Measurements from ENCODE around the gene LEFTY2.
"Not testable (repeated sequence)": the region's sequence is repeated elsewhere in the genome, so short reads cannot be mapped to it uniquely, and the experiment has no call there.

LEFTY2 gene, protein sequence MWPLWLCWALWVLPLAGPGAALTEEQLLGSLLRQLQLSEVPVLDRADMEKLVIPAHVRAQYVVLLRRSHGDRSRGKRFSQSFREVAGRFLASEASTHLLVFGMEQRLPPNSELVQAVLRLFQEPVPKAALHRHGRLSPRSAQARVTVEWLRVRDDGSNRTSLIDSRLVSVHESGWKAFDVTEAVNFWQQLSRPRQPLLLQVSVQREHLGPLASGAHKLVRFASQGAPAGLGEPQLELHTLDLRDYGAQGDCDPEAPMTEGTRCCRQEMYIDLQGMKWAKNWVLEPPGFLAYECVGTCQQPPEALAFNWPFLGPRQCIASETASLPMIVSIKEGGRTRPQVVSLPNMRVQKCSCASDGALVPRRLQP

DNA sequence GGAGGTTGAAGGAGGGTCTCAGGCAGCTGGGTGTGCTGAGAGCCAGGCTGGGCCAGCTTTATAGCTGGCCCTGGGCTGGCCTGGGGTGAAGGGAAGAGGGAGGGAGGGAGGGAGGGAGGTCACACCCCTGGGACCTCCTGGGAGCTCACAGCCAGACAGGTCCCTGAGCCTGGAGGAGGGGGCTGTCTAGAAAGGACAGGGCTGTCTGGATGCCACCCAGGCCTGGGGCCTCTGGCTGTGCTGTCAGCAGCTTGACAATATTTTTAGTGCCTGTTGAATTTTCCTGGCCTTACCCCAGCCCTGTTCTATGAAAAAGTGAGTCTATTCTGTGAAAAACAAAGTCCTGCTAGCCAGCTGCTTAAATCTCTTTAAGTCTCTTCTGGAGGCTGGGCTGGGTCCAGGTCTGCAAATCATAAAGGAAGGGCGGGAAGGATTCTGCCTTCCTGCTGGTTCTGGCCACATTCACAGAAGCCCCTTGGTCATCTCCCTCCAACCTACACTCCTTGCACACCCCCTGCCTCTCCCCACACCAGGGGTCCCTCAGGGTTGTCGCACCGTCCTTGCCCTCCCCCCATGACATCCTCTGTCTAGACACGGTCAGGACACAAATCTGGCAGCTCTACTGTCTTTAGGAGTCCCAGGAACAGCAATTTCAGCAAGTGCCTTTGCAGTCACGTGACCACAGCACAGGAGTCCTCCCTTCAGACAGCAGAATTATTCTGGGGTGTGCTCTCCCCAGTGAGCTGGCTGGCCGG is at the start of gene LEFTY2:
TSS of gene LEFTY2 (minus strand) at position 34 of the 755 bp plus-strand sequence. CDS start 80 bp downstream, outside the sequence.
- DNase-seq (ENCODE audit: low spot score), result no peak

DNA sequence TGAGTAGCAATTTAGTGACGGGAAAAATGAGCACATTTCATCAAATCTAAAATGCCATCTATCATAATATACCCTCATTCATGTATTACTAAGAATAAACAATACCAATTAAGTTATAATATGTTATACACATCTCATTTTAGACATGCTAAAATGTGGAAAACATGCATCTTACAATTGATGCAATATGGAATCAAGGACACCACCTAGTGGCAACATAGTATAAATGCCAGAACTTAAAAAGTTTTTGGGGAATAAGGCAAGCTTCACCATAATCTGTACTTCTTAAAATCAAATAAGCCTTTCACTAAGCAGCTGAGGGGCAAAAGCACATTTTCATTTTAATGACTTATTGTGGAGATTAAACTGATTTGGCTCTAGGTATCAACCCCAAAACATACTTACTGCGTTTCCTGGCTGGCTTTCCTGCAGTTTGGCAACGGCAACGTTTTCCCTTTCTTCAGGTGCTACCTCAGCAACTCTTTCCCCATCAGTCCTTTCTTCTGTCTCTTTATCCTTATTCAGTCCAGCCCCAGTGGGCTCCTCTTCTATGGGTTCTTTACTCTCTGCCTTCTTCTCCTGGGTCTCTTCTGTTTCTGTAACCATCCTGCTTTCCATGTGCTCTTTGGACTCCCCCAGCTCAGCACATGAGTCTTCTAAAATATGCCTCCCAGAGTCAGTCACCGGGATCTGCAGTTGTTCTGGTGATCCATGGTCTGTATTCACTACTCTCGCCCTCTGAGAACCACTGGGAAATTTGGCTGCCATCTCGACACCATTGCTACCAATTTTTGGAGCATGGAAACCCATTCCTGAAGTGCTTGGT is 46.7 kb upstream of the LEFTY2 start:
- DNase-seq (ENCODE audit: low spot score), result peak; percentile 36

DNA sequence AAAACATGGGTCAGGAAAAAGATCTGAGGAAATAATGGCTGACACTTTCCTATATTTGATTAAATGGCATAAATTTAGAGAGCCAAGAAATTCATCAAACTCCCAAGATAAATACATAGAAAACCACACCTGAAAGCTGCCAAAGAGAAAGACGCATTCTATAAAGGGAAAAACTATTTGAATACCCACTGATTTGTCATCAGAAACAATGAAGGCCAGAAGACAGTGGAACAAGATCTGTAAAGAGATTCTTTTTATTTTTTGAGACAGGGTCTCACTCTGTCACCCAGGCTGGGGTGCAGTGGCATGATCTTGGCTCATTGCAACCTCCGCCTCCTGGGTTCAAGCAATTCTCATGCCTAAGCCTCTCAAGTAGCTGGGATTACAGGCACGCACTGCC is 40.7 kb upstream of the LEFTY2 start:
- no peak for DNase-seq (ENCODE audit: low spot score)

DNA sequence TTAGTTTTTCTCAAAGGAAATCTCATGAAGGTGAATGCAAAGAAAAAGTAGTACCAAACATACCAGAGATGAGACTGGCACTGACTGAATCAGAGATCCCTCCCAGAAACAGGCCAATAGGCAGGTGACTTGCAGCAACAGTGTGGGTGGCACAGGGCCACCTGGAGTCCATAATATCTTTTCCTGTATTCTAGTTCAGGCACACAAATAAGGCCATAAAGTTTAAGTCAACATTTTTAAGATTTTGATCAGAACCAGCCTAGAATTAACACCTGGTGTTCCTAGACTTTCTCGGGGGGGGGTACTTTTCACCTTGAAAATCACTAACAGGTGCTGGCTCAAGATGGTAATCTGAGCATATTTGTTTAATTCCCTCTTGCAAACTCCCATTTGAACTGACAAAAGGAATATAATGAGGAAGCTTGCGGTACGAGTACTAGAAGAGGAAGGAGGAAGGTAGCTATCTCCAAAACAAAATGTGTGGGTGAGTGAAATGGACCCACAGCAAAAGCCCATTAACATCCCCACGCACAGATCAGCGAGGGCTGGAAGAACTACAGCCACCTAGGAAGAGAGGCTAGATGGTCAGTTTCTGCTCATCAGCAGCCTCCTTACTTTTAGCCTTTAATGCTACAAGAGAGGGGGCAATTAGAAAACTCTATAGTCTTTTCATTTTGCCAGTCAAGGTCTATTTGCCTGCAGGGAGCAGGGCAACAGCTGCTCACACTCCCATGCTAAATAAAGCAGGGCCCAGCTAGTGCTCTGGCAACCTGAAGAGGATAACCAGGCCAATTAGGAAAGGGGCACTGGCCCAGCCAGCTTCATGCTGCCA is 39.2 kb upstream of the LEFTY2 start:
- no peak for DNase-seq (ENCODE audit: low spot score)

DNA sequence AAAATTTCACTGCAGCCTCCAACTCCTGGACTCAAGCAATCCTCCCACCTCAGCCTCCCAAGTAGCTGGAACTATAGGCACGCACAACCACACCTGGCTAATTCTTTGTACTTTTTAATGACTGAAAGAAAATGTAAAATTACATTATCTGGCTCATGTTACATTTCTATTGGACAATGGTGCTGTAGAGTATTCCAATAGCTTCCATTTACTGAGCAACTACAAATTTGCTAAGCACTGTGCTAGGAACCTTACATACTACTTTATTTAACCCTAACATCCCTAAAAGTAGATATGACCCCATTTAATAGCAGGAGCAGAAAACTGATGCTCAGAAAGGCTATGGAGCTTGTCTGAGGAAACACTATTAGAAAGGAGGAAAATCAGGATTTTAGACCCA is 38.4 kb upstream of the LEFTY2 start:
- DNase-seq (ENCODE audit: low spot score), result no peak

DNA sequence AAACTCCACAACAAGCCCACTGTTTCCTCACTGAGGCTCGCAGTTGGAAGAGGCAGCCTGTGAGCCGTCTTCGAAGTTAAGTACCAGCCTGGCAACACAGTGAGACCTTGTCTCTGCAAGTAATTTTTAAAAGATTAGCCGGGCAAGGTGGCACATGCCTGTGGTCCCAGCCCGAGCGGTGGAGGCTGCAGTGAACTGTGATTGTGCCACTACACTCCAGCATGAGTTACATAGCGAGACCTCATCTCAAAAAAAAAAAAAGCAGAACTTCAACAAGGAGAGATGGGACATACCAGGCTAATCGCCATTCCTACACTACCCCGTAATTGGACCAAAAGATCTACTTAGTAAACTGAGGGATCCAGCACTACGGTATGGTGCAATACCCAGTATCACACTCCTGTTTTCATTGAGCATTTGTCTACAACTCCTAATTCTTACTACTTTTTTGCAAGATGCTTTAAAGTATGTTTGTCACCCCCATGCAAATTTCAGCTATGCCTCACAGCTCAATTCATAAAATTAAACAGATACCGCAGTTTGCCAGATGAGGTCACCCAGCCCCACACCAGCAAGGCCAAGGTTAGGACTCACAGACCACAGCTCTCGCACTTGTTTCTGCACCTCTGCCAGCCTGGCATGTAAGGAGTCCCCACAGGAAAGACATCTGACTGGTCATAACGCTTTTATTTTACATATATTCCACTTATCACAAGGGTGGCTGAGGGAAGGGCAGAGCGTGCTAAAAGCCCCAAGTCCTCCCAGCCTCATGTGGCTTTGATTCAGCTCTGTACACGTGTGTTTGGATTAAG is 37.1 kb upstream of the LEFTY2 start:
- no peak for DNase-seq (ENCODE audit: low spot score)

DNA sequence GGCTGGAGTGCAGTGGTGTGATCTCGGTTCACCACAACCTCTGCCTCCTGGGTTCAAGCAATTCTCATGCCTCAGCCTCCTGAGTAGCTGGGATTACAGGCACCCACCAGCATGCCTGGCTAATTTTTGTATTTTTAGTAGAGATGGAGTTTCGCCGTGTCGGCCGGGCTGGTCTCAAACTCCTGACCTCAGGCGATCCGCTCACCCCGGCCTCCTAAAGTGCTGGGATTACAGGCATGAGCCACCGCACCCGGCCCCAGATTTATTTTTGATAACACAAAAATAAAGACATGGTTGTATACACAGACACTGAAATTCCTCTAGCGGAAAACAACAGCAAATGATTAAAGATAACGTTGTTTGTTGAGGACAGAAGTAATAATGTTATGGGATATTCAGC is 34.1 kb upstream of the LEFTY2 start:
- DNase-seq (ENCODE audit: low spot score), result not testable (repeated sequence)

DNA sequence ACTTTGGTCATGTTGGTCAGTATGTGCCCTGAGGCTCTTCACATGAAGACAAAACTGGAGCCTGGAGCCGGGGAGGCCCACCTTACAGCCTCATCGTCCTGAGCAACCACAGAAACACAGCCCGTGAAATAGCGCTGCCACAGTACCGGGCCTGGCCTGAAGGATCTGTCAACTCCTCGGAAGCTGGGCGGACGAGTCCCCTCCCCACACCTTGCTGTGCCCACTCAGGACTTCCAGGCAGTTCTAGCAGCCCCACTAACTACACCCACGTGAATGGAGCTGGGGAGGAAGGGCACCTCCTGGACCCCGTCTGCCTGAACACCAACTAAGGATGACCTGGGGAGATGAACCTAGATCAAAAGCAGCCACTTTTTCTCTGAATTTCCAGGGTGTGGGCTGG is 33.4 kb upstream of the LEFTY2 start:
- no peak for DNase-seq (ENCODE audit: low spot score)

DNA sequence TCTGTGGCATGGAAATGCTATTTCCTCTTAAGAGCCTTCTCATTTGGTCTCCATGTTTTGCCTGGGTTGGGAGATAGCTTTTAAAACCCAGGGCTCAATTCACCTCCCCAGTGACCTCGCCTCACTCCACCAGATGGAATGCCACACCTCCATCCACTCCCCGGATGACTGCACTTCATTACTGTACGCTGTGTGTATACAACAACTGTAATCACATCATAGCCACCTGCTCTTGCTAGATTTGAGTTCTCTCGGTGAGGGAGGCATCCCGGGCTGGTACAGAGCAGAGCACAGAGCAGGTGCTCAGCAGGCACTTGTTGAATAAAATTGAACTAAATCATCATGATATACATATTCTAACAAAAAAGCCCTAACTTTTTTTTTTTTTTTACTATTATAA is 32.1 kb upstream of the LEFTY2 start:
- DNase-seq (ENCODE audit: low spot score), result no peak

DNA sequence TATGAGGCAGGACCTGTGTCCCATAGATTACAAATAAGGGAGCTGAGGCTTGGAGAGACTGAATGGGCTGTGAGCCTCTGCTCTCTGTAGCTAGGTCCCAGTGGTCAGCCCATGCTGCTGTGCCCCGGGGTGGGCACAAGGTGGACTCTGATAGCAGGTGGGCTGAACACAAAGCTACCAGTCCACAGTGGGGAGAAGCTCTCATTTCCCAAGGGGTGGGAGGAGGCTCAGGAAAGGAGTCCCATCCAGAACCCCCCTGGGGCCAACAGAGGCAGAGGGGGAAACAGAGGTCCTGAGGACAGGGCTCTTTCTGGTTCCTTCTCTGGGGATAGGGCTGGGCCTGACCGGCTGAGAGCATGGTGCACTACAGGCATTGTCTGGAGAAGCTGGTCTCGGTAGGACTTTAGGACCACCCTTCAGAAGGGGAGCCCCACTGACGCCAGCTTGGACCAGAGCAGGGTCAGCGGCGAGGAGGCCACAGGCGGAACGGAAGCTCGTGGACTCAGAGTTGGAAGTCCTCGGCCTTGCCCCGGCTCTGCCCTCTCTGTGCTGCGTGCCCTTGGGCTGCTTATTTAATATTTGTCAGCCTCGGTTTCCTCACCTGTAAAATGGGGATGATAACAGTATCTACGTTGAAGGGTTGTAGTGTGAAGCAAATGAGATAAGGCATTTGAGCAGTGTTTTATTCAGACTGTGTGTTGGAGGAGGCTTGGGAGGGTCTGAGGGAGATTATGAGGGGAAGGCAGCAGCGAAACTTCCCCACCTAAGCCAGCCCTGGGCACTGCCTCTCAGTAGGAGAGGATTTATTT is 31.5 kb upstream of the LEFTY2 start:
- DNase-seq (ENCODE audit: low spot score), result no peak

DNA sequence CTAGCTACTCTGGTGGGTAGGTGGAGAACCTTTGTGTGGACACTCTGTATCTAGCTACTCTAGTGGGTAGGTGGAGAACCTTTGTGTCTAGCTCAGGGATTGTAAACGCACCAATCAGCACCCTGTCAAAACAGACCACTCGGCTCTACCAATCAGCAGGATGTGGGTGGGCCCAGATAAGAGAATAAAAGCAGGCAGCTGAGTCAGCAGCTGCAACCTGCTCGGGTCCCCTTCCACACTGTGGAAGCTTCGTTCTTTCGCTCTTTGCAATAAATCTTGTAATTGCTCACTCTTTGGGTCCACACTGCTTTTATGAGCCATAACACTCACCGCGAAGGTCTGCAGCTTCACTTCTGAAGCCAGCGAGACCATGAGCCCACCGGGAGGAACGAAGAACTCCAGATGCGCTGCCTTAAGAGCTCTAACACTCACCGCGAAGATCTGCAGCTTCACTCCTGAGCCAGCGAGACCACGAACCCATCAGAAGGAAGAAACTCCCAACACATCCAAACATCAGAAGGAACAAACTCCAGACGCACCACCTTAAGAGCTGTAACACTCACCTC is 29.7 kb upstream of the LEFTY2 start:
- not testable (repeated sequence) for DNase-seq (ENCODE audit: low spot score)

DNA sequence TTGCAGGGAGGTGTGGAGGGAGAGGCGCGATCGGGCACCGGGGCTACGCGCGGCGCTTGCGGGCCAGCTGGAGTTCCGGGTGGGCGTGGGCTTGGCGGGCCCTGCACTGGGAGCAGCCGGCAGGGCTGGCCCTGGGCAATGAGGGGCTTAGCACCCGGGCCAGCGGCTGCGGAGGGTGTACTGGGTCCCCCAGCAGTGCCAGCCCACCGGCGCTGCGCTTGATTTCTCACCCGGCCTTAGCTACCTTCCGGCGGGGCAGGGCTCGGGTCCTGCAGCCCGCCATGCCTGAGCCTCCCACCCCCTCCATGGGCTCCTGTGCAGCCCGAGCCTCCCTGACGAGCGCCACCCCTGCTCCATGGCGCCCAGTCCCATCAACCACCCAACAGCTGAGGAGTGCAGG is 28.7 kb upstream of the LEFTY2 start:
- DNase-seq (ENCODE audit: low spot score), result not testable (repeated sequence)

DNA sequence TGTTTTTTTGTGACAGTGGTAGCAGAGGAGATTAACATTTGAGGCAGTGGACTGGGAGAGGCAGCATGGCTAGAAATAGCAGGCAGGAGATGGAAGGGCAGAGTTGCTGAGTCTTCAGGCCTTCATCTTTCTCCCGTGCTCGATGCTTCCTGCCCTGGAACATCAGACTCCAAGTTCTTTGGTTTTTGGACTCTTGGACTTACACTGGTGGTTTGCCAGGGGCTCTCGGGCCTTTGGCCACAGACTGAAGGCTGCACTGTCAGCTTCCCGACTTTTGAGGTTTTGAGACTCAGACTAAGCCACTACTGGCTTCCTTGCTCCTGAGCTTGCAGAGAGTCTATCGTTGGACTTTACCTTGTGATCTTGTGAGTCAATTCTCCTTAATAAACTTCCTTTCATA is 24.2 kb upstream of the LEFTY2 start:
- DNase-seq (ENCODE audit: low spot score), result no peak

DNA sequence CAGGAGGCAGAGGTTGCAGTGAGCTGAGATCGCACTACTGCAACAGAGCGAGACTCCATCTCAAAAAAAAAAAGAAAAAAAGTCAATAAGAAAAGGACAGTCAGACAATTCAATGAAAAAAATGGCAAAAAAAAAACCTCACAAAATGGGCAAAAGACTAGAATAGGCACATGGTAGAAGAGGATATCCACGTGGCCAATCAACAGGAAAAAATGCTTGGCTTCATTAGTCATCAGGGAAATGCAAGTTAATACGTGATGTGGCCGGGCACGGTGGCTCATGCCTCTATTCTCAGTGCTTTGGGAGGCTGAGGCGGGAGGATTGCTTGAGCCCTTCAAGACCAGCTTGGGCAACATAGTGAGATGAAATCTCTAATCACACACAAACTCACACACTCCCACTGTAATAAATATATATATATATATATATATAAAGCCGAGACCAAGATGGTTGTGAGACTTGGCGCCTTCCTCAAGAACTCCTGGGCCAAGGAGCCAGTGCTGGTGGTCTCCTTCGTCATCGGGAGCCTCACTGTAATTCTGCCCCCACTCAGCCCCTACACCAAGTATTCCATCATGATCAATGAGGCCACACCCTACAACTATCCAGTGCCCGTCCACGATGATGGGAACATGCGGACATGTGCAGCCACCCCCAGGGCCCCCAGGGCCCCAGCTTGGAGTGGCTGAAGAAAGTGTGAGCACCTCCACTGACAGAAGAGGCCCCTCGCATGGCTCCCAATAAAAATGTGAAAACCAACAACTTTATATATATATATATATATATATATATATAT is 22.9 kb upstream of the LEFTY2 start:
- no peak for DNase-seq (ENCODE audit: low spot score)

DNA sequence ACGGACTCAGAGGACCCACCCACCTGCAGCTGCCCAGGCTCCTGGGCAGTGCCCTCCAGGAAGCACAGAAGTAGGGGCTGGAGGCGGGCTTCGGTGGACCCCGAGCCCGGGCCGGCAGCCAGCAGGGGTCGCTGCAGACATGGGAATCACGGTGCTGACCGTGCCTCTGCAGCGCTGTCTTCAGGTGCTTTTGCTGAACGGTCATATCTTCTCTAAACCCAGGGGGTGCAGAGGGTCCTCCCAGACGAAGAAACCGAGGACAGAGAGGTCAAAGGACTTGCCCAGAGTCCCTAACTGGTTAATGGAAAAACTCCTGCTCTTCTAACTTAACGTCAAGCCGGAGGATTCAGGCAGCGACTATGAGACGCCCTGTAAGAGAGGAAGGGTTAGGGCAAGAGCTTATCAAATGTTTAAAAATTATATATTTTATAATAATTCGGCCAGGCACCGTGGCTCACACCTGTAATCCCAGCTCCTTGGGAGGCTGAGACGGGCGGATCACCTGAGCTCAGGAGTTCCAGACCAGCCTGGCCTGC is 21.5 kb upstream of the LEFTY2 start:
- DNase-seq (ENCODE audit: low spot score), result peak; percentile 54

DNA sequence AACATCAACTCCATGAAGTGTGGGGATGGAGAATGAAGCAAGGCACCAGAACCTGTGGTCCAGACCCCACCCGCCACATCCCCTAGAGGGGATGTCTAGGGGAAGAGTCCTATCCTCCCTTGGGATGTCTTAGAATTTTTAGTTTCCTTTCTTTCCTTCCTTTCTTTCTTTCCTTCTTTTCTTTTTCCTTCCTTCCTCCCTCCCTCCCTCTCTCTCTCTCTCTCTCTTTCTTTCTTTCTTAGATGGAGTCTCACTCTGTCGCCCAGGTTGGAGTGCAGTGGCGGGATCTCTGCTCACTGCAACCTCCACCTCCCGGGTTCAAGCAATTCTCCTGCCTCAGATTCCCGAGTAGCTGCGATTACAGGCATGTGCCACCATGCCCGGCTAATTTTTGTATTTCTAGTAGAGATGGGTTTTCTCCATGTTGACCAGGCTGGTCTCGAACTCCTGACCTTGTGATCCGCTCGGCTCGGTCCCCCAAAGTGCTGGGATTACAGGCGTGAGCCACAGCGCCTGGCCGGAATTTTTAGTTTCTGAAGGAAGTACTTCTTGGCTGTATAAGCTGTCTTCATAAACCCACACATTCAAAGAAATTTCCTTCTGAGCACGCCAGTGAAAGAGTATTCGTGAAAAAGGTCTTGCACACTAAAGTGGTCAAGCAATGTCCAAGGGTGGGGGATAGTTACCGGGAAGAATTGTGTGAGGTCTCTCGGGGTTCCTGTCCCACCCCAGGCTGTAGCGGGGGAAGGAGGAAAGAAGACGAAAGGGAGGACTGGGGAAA is 20.8 kb upstream of the LEFTY2 start:
- no peak for DNase-seq (ENCODE audit: low spot score)

DNA sequence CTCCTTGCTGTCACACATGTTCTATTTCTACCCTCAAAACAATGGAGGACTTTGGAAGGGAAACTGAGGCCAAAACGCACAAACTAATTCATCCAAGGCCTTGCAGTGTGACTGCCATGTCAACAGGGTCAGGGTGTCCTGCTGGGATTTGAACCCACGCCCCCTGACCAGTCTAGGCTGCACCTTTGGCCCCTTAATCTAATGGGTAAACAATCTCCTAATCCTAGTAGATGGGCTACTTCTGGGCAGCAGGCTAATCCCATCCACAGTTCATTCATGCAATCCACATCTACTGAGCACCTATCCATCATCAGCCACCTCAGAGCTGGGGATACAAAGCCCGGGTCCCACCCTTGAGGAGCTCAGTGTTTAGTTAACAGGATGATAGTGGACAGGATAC is 17.0 kb upstream of the LEFTY2 start:
- DNase-seq (ENCODE audit: low spot score), result no peak

DNA sequence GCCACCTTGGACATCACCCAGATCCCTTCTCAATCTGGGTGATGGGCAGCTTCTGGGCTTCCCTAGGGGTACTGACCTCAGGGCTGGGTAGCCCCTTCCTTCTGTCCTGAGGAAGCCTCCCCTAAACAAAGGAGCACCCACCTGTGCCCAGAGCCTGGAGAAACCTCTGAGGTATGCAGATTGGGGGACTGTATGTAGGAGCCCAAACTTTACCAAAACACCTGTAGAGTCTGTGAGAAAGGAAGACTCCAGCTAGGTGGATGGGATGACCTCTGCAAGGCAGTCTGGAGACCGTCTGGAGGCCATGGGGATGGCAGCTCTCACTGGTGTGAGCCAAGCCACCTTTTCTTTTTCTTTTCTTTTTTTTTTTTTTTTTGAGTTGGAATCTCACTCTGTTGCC is 13.7 kb upstream of the LEFTY2 start:
- no peak for DNase-seq (ENCODE audit: low spot score)
